HAP-1 (cell line): Measurements from ENCODE around the gene ZNF648.
"Not testable (repeated sequence)": the region's sequence is repeated elsewhere in the genome, so short reads cannot be mapped to it uniquely, and the experiment has no call there.

Experiments
- DNase-seq, 2 experiments: peaks; one replicate each; pipeline ENCODE4 v3.0.0-alpha.2; 2016 to 2020; ENCODE audit warnings: low spot score in 2 of 2
- H3K27me3 ChIP-seq: fragments of 250-450 bp; sonication (Bioruptor Pico); 2 replicates; pipeline ENCODE4 v1.5.1; 2020; ENCODE audit warnings: low read depth, mild to moderate bottlenecking, moderate library complexity
- H3K36me3 ChIP-seq: fragments of 250-450 bp; sonication (Bioruptor Pico); replicated peaks from 2 replicates; pipeline ENCODE4 v1.5.1; 2020; ENCODE audit warnings: mild to moderate bottlenecking
- H3K4me1 ChIP-seq: fragments of 250-450 bp; sonication (Bioruptor Pico); 2 replicates; pipeline ENCODE4 v1.5.1; 2020; ENCODE audit warnings: mild to moderate bottlenecking
- H3K4me3 ChIP-seq: fragments of 250-450 bp; sonication (Bioruptor Pico); 2 replicates; pipeline ENCODE4 v1.5.1; 2020; ENCODE audit warnings: mild to moderate bottlenecking, moderate library complexity
- H3K9me3 ChIP-seq: fragments of 250-450 bp; sonication (Bioruptor Pico); 2 replicates; pipeline ENCODE4 v1.5.1; 2020; ENCODE audit warnings: mild to moderate bottlenecking, moderate library complexity
- in situ Hi-C: fragments of 300-500 bp; cut with MboI; formaldehyde crosslinking; loops from 3 replicates; pipeline ENCODE4 v1.14.3; 2020; ENCODE audit warnings: low sequenced_read_pairs, inconsistent platforms, mixed read lengths

Gene ZNF648

GRCh38 chr1:182062223-182062622, 711 bp upstream of the ZNF648 start:
- Histone ChIP-seq H3K4me3 (no peak overlapping the region), H3K4me1 (no peaks in the 10 kb centered on the region), H3K27me3 (no peaks in the 10 kb centered on the region), H3K9me3 (no peaks in the 10 kb centered on the region), H3K36me3 (no peaks in the 10 kb centered on the region)
- DNase-seq: no peak
- in situ Hi-C loops: loop anchor here (25.0 kb wide), 1 partner anchor 575 kb away; the partner anchor contains the start of gene CACNA1E

- DNase-seq: no peak
- no peak overlapping the region for H3K4me3 ChIP-seq
- H3K4me1 ChIP-seq: no peaks in the 10 kb centered on the region
- in situ Hi-C loops: loop anchor here (25.0 kb wide), 1 partner anchor 574 kb away; the partner anchor contains the start of gene CACNA1E
- H3K36me3 ChIP-seq: no peaks in the 10 kb centered on the region
- no peaks in the 10 kb centered on the region for H3K27me3 ChIP-seq
- H3K9me3 ChIP-seq: no peaks in the 10 kb centered on the region
Observed at GRCh38 chr1:182060877-182061276, 635 bp downstream of the ZNF648 start.

- H3K27me3 ChIP-seq: no peaks in the 10 kb centered on the region
- no peak overlapping the region for H3K4me3 ChIP-seq
- in situ Hi-C loops: loop anchor here (10.0 to 25.0 kb wide), 2 partner anchors 65 to 573 kb away; partner anchors contain the start of gene CACNA1E
- no peak for DNase-seq
- H3K4me1 ChIP-seq: no peaks in the 10 kb centered on the region
- no peaks in the 10 kb centered on the region for H3K9me3 ChIP-seq
- no peaks in the 10 kb centered on the region for H3K36me3 ChIP-seq
Observed at GRCh38 chr1:182059936-182060335, 1.6 kb downstream of the ZNF648 start.

- DNase-seq: no peak
- Histone ChIP-seq H3K4me1 (no peaks in the 10 kb centered on the region), H3K36me3 (no peaks in the 10 kb centered on the region), H3K27me3 (no peaks in the 10 kb centered on the region), H3K4me3 (no peak overlapping the region), H3K9me3 (no peaks in the 10 kb centered on the region)
- in situ Hi-C loops: loop anchor here (10.0 to 25.0 kb wide), 2 partner anchors 62 to 569 kb away; partner anchors contain the start of gene CACNA1E
Observed at GRCh38 chr1:182056601-182057366, 4.7 kb downstream of the ZNF648 start.

- in situ Hi-C loops: loop anchor here (10.0 to 25.0 kb wide), 2 partner anchors 60 to 568 kb away; partner anchors contain the start of gene CACNA1E
- H3K4me1 ChIP-seq: no peaks in the 10 kb centered on the region
- no peaks in the 10 kb centered on the region for H3K27me3 ChIP-seq
- DNase-seq: peak; percentile 27 to 78
- no peaks in the 10 kb centered on the region for H3K36me3 ChIP-seq
- no peaks in the 10 kb centered on the region for H3K9me3 ChIP-seq
- no peak overlapping the region for H3K4me3 ChIP-seq
Observed at GRCh38 chr1:182054698-182055326, 6.7 kb downstream of the ZNF648 start.

- no peak for DNase-seq
- H3K36me3 ChIP-seq: no peaks in the 10 kb centered on the region
- in situ Hi-C loops: loop anchor here (10.0 to 25.0 kb wide), 2 partner anchors 58 to 565 kb away; partner anchors contain the start of gene CACNA1E
- H3K9me3 ChIP-seq: no peaks in the 10 kb centered on the region
- no peak overlapping the region for H3K4me3 ChIP-seq
- H3K27me3 ChIP-seq: no peaks in the 10 kb centered on the region
- no peaks in the 10 kb centered on the region for H3K4me1 ChIP-seq
Observed at GRCh38 chr1:182052355-182052754, 9.2 kb downstream of the ZNF648 start.

- no peak overlapping the region for H3K4me3 ChIP-seq
- DNase-seq: no peak
- no peaks in the 10 kb centered on the region for H3K9me3 ChIP-seq
- no peaks in the 10 kb centered on the region for H3K4me1 ChIP-seq
- no peaks in the 10 kb centered on the region for H3K36me3 ChIP-seq
- no peaks in the 10 kb centered on the region for H3K27me3 ChIP-seq
- in situ Hi-C loops: loop anchor here (10.0 to 25.0 kb wide), 2 partner anchors 57 to 565 kb away; partner anchors contain the start of gene CACNA1E
Observed at GRCh38 chr1:182051938-182052337, 9.6 kb downstream of the ZNF648 start.

GRCh38 chr1:182050481-182051448, 10.7 kb downstream of the ZNF648 start:
- no peak for DNase-seq
- Histone ChIP-seq H3K36me3 (no peaks in the 10 kb centered on the region), H3K9me3 (no peaks in the 10 kb centered on the region), H3K27me3 (no peaks in the 10 kb centered on the region), H3K4me3 (no peak overlapping the region), H3K4me1 (no peaks in the 10 kb centered on the region)
- in situ Hi-C loops: loop anchor here (10.0 to 25.0 kb wide), 2 partner anchors 56 to 563 kb away; partner anchors contain the start of gene CACNA1E

- H3K9me3 ChIP-seq: no peaks in the 10 kb centered on the region
- in situ Hi-C loops: no loop called here
- no peak for DNase-seq
Observed at GRCh38 chr1:182048562-182048961, 12.9 kb downstream of the ZNF648 start.

GRCh38 chr1:182046763-182047162, 14.7 kb downstream of the ZNF648 start:
- H3K27me3 ChIP-seq: no peaks in the 10 kb centered on the region
- DNase-seq: no peak
- no peaks in the 10 kb centered on the region for H3K9me3 ChIP-seq
- H3K36me3 ChIP-seq: no peaks in the 10 kb centered on the region
- H3K4me1 ChIP-seq: no peaks in the 10 kb centered on the region
- in situ Hi-C loops: no loop called here
- H3K4me3 ChIP-seq: no peak overlapping the region

More at GRCh38 chr1:182048562-182048961, 12.9 kb downstream of the ZNF648 start:
- Histone ChIP-seq H3K4me3 (no peak overlapping the region), H3K36me3 (no peaks in the 10 kb centered on the region), H3K4me1 (no peaks in the 10 kb centered on the region), H3K27me3 (no peaks in the 10 kb centered on the region)

- DNase-seq, H3K4me1 ChIP-seq, H3K4me3 ChIP-seq, H3K9me3 ChIP-seq, in situ Hi-C loops, H3K36me3 ChIP-seq, H3K27me3 ChIP-seq: not testable (repeated sequence)
Observed at GRCh38 chr1:182045481-182045880, 16.0 kb downstream of the ZNF648 start.

- no peak for DNase-seq
- no peaks in the 10 kb centered on the region for H3K27me3 ChIP-seq
- H3K4me1 ChIP-seq: no peaks in the 10 kb centered on the region
- no peaks in the 10 kb centered on the region for H3K36me3 ChIP-seq
- no peaks in the 10 kb centered on the region for H3K9me3 ChIP-seq
- in situ Hi-C loops: no loop called here
- no peak overlapping the region for H3K4me3 ChIP-seq
Observed at GRCh38 chr1:182041615-182042014, 19.9 kb downstream of the ZNF648 start.

GRCh38 chr1:182038220-182038619, 23.3 kb downstream of the ZNF648 start:
- in situ Hi-C loops: no loop called here
- H3K36me3 ChIP-seq: no peaks in the 10 kb centered on the region
- H3K27me3 ChIP-seq: no peaks in the 10 kb centered on the region
- no peaks in the 10 kb centered on the region for H3K4me1 ChIP-seq
- H3K4me3 ChIP-seq: no peak overlapping the region
- no peak for DNase-seq
- no peaks in the 10 kb centered on the region for H3K9me3 ChIP-seq
